Muscle of arm (tissue), 12 donors: ENCODE data around the gene C16orf74. TPM values are rescaled to one million over a fixed set of nuclear protein-coding genes. Genes with fewer than 3 reads are reported as not detected.

ENCODE experiments used
- DNase-seq: peaks from one replicate; pipeline ENCODE4 v3.0.0-alpha.2; 2013
- polyA plus RNA-seq, 12 donors: library from polyadenylated mRNA; unstranded; fragments of 120-200 nt; gene quantifications; one replicate each; pipeline ENCODE4 v1.2.1, GENCODE V29; 2013; ENCODE audit not compliant: insufficient read length in 12 of 12

Gene C16orf74
- polyA plus RNA-seq, 12 donors, result 0.48 to 10.1 (median 1.1) TPM; not detected in 2

DNA sequence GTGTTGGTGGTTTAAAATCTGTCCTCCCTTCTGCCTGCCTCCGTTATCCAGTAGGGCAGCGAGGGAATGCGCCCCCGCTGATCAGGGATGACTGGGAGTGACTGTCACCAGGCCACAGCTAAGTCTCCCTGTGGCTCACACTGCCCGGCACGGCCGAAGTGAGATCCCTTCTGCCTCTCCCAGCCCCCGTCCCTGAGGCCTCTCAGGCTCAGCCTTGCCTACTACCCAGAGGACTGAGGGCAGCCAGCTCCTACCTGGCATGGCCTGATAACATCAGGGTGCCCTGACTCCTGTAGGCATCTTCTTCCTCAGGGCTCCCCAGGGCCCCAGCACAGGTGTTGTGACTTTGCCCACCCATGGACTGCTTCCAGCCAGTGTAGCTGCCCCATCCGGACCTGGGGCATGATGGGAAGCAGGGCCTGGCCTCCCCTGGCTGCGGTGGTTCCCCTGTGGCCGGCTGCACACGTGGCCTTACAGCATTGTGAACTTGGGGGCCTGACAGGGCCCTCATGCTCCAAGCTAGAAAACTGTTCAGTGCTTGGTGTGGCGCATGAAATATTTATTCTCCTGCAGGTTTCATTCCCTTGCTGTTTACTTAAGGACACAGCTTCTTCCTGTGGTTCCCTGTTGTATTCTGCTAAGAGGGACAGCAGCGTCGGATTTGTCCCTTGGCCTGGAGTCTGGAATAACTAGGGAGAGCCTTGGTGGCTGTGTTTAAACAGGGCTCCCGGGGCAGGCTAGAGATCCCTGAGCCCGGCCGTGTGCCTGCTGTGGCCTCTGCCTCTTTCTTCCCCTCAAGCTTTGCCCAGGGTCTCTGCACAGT lies 92.2 kb downstream of the C16orf74 start:
- no peak for DNase-seq

DNA sequence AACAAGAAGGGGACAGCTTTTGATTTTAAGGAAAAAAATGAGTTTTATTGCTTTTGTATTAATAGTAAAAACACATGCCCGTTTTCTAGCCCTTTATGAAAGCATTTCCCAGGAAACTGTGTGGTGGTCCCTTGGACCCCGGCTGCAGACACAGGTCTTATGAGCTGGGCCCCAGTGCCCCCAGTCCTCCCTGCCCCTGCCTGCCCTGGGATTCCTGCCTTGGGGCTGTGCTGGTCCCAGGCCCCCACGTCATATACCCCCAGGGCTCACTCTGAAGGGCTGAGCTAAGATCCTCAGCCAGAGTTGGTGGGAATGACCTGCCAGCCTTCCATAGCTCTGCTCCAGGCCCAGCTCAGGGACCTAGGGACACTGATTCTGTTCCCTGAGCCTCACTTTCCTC lies 92.9 kb downstream of the C16orf74 start:
- DNase-seq, result no peak

Other genes starting within 250 kb of the C16orf74 start
- gene GSE1, start 137.8 kb downstream of the C16orf74 start, polyA plus RNA-seq, result 100 to 1,000 TPM in 1 of 12 donors, 10 to 100 TPM in 10, not detected in 1; 35.4 to 106 (median 53.9) TPM
- 10 to 100 TPM in 8 of 12 donors, 1 to 10 TPM in 3, not detected in 1; 6.4 to 16.5 (median 10.6) TPM for gene GINS2, start 62.1 kb downstream of the C16orf74 start, polyA plus RNA-seq
- gene EMC8, start 48.4 kb upstream of the C16orf74 start, polyA plus RNA-seq, result 10 to 100 TPM in 11 of 12 donors, not detected in 1; 15.3 to 31.5 (median 18.9) TPM
- gene COX4I1, start 48.6 kb upstream of the C16orf74 start, polyA plus RNA-seq, result 100 to 1,000 TPM in 11 of 12 donors, not detected in 1; 296 to 370 (median 354) TPM
- 10 to 100 TPM in 2 of 12 donors, 1 to 10 TPM in 9, not detected in 1; 3.8 to 30.9 (median 5.8) TPM for gene IRF8, start 148.1 kb upstream of the C16orf74 start, polyA plus RNA-seq